ENCODE measurements around the gene CERS1. TPM values are rescaled to one million over a fixed set of nuclear protein-coding genes. Genes with fewer than 3 reads are reported as not detected.
A peak's percentile ranks its signal among the peaks of the same experiment; 100 is the strongest.

The CERS1 gene, protein sequence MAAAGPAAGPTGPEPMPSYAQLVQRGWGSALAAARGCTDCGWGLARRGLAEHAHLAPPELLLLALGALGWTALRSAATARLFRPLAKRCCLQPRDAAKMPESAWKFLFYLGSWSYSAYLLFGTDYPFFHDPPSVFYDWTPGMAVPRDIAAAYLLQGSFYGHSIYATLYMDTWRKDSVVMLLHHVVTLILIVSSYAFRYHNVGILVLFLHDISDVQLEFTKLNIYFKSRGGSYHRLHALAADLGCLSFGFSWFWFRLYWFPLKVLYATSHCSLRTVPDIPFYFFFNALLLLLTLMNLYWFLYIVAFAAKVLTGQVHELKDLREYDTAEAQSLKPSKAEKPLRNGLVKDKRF
- total RNA-seq (1 to 10 TPM; 1.1 to 1.9 (median 1.6) TPM), polyA plus RNA-seq (1.1 TPM)
- long read RNA-seq, donor 1, transcript CERS1-201 (6 exons, 2,094 nt), result major isoform, 5 of 7 reads
- long read RNA-seq, donor 1, partial matches to known transcripts, result 0 of 7 reads
- long read RNA-seq, donor 1, other reads (novel, unspliced or antisense), result 0 of 7 reads
- long read RNA-seq, donor 2, transcript CERS1-201 (6 exons, 2,094 nt), result major isoform, 8 of 9 reads
- long read RNA-seq, donor 2, partial matches to known transcripts, result 0 of 9 reads
- long read RNA-seq, donor 2, other reads (novel, unspliced or antisense), result 0 of 9 reads
- long read RNA-seq, donor 3, result 0 reads
- long read RNA-seq, donor 4, partial matches to known transcripts, result 1 of 7 reads
- long read RNA-seq, donor 4, other reads (novel, unspliced or antisense), result 1 of 7 reads

DNA sequence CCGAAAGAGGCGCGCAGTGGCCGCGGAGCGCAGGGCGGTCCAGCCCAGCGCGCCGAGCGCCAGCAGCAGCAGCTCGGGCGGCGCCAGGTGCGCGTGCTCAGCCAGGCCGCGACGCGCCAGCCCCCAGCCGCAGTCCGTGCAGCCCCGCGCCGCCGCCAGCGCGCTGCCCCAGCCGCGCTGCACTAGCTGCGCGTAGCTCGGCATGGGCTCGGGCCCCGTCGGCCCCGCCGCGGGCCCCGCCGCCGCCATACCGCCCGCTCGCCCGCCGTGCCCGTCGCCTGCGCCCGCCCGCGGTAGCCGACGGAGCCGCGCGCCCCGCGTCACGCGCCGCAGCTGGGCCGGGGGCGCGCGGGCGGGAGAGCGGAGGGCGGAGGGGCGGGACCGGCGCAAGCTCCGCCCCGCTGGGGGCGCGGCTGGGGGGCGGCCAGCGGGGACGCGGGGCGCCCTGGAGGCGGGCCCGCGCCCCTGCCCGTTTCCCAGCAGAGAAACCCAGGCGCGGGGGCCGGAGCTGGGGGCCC, at the start of gene CERS1:
CERS1 (minus strand) TSS at position 335 of the 518 bp plus-strand sequence; CDS start at position 249, 86 bp downstream.
- no peaks in the 10 kb centered on the region for H3K27me3 ChIP-seq (ENCODE audit: control insufficient read depth, insufficient read depth)
- 1% methylated on average over 87 of the region's 89 CpGs for WGBS
- DNase-seq (no peak), ATAC-seq (no peak)
- intact Hi-C loops (cut with DNase I), result no loop called here
- no peak within 1 kb of the TSS for H3K27ac ChIP-seq (ENCODE audit: low read length)
- peaks cover 5% of the 10 kb centered on the region for H3K4me1 ChIP-seq (ENCODE audit: control insufficient read depth, insufficient read depth, low read length)
- peak within 1 kb of the TSS; percentile 46 for H3K4me3 ChIP-seq (ENCODE audit: low read length)
- H3K9me3 ChIP-seq (ENCODE audit: control insufficient read depth, low read length), result no peaks in the 10 kb centered on the region

DNA sequence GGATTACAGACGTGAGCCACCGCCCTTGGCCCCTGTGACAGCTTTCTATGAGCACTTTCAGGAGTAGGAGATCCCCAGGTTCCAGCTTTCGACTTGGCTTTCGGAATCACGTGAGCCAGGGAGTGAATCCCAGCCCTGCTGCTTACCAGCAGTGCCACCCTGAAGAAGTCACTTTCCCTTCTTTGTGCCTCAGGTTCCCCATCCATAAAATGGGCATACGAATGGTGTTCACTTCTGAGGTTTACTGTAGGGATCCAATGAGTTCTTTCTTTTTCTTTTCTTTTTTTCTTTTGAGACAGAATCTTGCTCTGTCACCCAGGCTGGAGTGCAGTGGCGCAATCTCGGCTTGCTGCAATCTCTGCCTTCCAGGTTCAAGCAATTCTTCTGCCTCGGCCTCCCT, 49.3 kb upstream of the CERS1 start:
- H3K27ac ChIP-seq (ENCODE audit: low read length), result no peak overlapping the region
- peak in 1 of 3 donors; percentile 3 for DNase-seq
- H3K4me3 ChIP-seq (ENCODE audit: low read length), result no peak overlapping the region
- ATAC-seq, result no peak
- 90% methylated on average over 9 of the region's 9 CpGs for WGBS
- intact Hi-C loops (cut with DNase I), result no loop called here
- H3K4me1 ChIP-seq (ENCODE audit: control insufficient read depth, insufficient read depth, low read length), result no peaks in the 10 kb centered on the region
- no peaks in the 10 kb centered on the region for H3K9me3 ChIP-seq (ENCODE audit: control insufficient read depth, low read length)
- no peaks in the 10 kb centered on the region for H3K27me3 ChIP-seq (ENCODE audit: control insufficient read depth, insufficient read depth)

DNA sequence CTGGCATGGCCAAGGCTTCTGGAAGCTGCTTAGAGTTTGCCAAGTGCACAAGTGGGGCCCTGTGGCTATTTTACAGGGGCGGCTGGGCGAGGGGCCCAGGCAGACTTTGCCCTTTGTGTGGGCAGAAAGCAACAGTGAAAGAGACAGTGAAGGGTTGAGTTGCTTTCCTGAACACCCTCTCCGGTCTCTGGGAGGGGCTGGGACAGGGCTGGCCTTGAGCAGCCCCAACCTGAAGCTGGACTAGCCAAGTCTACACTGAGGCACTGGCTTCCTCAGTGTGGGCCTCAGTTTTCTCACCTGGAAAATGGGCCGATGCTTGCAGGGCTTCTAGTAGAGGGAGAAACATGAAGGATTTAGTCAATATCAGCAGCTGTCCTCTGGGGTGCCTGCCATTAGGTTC, 47.5 kb upstream of the CERS1 start:
- DNase-seq, result peak in 1 of 3 donors; percentile 13
- no peak for ATAC-seq
- Histone ChIP-seq H3K27ac (ENCODE audit: low read length) (no peak overlapping the region), H3K9me3 (ENCODE audit: control insufficient read depth, low read length) (no peaks in the 10 kb centered on the region), H3K4me3 (ENCODE audit: low read length) (no peak overlapping the region), H3K27me3 (ENCODE audit: control insufficient read depth, insufficient read depth) (no peaks in the 10 kb centered on the region), H3K4me1 (ENCODE audit: control insufficient read depth, insufficient read depth, low read length) (no peaks in the 10 kb centered on the region)
- intact Hi-C loops (cut with DNase I), result no loop called here
- 83% methylated on average over 4 of the region's 4 CpGs for WGBS

DNA sequence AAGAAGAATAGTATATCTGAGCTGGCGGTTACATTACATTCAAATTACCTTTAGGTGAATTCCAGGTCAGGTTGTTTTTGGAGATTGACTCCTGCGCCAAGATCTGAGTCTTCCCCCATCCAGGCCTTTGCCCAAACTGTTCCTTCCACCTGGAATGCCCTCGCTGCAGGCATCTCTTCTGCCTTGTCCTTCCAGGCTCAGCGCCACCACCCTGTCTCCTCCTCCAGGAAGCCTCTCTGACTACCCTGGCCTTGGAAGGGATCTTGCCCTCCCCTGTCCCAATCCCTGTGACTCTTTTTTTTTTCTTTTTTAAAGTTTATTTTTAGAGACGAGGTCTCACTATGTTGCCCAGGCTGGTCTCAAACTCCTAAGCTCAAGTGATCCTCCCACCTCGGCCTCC, 46.7 kb upstream of the CERS1 start:
- 88% methylated on average over 6 of the region's 6 CpGs for WGBS
- DNase-seq (peak in 1 of 3 donors; percentile 27), ATAC-seq (no peak)
- H3K4me3 ChIP-seq (ENCODE audit: low read length), result no peak overlapping the region
- no peaks in the 10 kb centered on the region for H3K27me3 ChIP-seq (ENCODE audit: control insufficient read depth, insufficient read depth)
- H3K27ac ChIP-seq (ENCODE audit: low read length), result no peak overlapping the region
- intact Hi-C loops (cut with DNase I), result no loop called here
- no peaks in the 10 kb centered on the region for H3K4me1 ChIP-seq (ENCODE audit: control insufficient read depth, insufficient read depth, low read length)
- H3K9me3 ChIP-seq (ENCODE audit: control insufficient read depth, low read length), result no peaks in the 10 kb centered on the region

DNA sequence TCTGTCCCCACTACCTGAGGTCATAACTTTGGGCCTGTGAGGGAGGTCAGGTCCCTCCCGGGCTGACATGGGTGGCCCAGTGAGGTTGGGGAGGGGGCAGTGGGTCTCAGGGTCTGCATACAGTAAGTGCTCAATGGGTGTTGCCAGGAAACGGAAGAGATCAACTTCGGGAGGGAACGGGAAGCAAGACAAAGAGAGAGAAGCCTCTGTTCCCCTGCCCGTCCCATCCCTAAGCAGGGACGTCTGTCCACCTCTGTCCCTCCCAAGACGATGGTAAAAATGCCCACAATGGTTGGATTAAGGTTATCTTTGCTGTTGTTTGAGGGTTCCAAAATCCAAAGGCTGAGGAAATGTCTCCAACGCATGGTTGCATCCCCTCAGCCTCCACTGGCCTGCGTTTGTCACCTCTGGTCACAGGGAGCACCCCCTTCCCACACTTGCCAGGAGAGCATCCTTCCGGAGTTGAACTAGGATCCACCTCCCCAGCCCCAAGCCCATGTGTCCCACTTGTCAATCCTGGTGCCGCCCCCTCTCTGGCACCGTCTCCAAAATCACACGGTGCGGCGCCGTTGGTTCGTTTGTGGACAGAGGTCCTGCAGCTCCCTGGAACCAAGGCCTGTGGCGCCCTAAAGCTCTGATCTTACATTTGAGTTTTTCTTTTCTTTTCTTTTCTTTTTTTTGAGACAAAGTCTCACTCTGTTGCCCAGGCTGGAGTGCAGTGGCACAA, 45.8 kb upstream of the CERS1 start:
- peak; percentile 4 to 8 for ATAC-seq
- 56% methylated on average over 18 of the region's 18 CpGs for WGBS
- intact Hi-C loops (cut with DNase I), result no loop called here
- Histone ChIP-seq H3K4me1 (ENCODE audit: control insufficient read depth, insufficient read depth, low read length) (no peaks in the 10 kb centered on the region), H3K27ac (ENCODE audit: low read length) (no peak overlapping the region), H3K9me3 (ENCODE audit: control insufficient read depth, low read length) (no peaks in the 10 kb centered on the region), H3K4me3 (ENCODE audit: low read length) (no peak overlapping the region), H3K27me3 (ENCODE audit: control insufficient read depth, insufficient read depth) (no peaks in the 10 kb centered on the region)
- DNase-seq, result peak in 2 of 3 donors; percentile 63 to 65

DNA sequence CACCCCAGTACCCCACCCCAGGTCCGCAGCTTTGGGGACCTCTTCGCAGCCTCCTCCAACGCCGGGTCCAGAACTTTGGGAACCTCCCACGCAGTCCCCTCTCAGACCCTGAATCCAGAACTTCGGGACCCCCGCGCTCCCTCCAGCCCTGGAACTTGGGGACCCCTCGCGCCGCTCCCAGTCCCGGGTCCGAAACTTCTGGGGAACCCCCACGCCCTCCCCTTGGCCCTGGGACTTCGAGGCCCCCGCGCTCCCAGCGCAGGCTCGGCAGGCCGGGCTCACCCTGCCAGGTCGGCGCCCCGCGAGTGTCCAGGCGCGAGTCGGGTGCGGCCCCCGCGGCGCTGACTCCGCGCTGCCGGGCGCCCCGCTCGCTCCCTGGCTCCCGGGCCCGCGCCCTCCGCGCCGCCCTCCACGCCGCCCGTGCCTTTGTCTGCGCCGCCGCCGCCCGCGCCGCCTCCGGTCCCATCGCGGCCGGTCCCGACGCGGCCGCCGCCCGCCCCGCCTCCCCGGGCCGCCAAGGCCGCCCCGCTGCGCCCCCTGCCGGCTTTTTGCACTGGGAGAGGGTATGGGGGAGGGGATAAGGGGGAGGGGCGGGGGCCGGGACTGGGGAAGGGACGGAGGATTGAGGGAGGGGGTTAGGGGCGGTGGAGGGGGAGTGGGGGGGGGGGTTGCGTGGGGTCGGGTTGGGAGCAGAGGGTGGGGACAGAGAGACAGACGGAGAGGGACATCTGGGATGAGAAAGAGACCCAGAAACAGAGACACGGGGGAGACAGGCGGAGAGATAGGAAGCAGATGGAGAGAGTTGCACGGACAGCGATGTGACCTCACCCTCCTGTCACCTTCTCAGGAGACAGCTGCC, 45.0 kb upstream of the CERS1 start, which contains the start of gene HOMER3:
HOMER3 (minus strand) TSS at position 449 of the 859 bp plus-strand sequence. CDS start 2,235 bp downstream, outside the sequence.
- Histone ChIP-seq H3K4me1 (ENCODE audit: control insufficient read depth, insufficient read depth, low read length) (no peaks in the 10 kb centered on the region), H3K27ac (ENCODE audit: low read length) (no peak within 1 kb of the TSS), H3K4me3 (ENCODE audit: low read length) (peak within 1 kb of the TSS; percentile 80), H3K27me3 (ENCODE audit: control insufficient read depth, insufficient read depth) (no peaks in the 10 kb centered on the region), H3K9me3 (ENCODE audit: control insufficient read depth, low read length) (no peaks in the 10 kb centered on the region)
- peak; percentile 82 to 87 for ATAC-seq
- WGBS, result 1% methylated on average over 78 of the region's 81 CpGs
- intact Hi-C loops (cut with DNase I), result no loop called here
- peak; percentile 84 to 95 (median 95) for DNase-seq

DNA sequence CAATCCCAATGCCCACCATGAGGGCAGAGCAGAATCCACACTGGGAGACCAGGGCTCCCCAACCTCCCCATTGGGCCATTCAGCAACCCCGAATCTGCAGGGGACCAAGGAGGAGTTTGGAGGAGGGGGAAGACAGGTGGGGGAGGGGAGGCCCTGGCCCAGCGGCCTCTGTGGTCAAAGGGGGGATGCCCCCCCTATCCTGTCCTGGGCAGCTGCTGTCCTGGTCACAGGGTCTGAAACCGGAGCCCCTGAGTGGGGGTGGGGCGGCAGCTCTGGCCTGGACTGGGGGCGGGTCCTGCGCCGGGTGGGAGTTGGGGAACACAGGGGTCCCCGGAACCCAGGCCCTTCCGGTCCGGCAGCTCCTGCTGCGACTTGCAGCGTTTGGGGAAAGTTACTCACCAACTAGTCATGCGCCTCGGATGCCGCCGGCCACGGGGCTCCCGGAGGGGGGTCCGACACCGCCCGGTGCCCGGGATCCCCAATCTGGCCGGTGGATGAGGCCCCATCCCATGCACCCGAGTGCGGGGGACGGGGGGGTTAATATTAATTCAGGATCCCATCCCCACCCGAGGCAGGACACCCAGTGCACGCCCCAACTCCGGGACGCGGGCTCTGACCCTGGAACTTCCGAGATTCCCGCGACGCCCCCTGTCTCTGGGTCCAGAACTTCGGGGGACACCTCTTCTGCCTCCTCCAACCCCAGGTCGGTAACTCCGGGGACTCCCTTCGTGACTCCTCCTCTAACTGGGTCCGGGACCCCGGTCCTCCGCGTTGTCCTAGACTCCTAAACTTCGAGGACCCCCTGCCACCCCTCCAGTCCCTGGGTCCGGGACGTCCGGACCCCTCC, 44.2 kb upstream of the CERS1 start:
- intact Hi-C loops (cut with DNase I), result no loop called here
- WGBS, result 1% methylated on average over 47 of the region's 47 CpGs

DNA sequence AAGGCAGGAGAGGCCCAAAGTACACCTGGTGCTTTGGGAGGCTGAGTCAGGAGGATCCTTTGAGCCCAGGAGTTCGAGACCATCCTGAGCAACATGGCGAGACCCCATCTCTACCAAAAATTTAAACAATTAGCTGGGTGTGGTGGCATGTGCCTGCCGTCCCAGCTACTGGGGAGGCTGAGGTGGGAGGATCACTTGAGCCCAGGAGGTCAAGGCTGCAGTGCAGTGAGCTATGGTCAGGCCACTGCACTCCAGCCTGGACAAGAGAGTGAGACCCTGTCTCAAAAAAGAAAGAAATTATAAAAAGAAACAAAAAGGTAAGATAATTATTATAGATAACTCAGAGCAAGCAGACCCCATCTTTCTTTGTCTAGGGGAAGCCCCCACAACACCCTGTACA, 43.2 kb upstream of the CERS1 start:
- Histone ChIP-seq H3K4me3 (ENCODE audit: low read length) (no peak overlapping the region), H3K9me3 (ENCODE audit: control insufficient read depth, low read length) (no peaks in the 10 kb centered on the region), H3K4me1 (ENCODE audit: control insufficient read depth, insufficient read depth, low read length) (no peaks in the 10 kb centered on the region), H3K27me3 (ENCODE audit: control insufficient read depth, insufficient read depth) (no peaks in the 10 kb centered on the region), H3K27ac (ENCODE audit: low read length) (no peak overlapping the region)
- DNase-seq (no peak), ATAC-seq (no peak)
- WGBS, result 93% methylated on average over 3 of the region's 3 CpGs
- intact Hi-C loops (cut with DNase I), result no loop called here

More for the DNA sequence above, 44.2 kb upstream of the CERS1 start:
- H3K4me1 ChIP-seq (ENCODE audit: control insufficient read depth, insufficient read depth, low read length), result no peaks in the 10 kb centered on the region
- H3K27me3 ChIP-seq (ENCODE audit: control insufficient read depth, insufficient read depth), result no peaks in the 10 kb centered on the region
- no peak overlapping the region for H3K27ac ChIP-seq (ENCODE audit: low read length)
- peak overlapping the region; percentile 80 for H3K4me3 ChIP-seq (ENCODE audit: low read length)
- ATAC-seq (peak; percentile 57 to 58), DNase-seq (peak; percentile 53 to 84 (median 76))
- H3K9me3 ChIP-seq (ENCODE audit: control insufficient read depth, low read length), result no peaks in the 10 kb centered on the region

DNA sequence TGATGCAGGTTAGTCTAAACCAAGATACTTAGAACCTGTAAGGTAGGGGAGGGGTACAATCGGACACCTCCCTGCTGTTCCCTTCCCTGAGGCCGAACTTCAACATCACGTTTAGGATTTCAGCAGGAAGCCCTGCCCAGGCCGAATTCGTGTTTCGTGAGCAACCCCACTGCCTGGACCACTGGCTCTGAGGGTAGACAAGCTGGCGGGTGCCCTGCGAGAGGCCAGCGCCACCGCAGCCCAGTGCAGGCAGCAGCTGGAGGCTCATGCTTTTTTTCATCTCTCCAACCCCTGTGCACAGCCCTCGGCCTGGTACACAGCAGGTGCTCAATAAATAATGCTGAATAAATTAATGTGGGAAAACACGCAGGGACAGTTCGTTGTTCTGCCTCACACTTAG, 37.3 kb upstream of the CERS1 start:
- no peak overlapping the region for H3K4me3 ChIP-seq (ENCODE audit: low read length)
- no peak for DNase-seq
- no peaks in the 10 kb centered on the region for H3K4me1 ChIP-seq (ENCODE audit: control insufficient read depth, insufficient read depth, low read length)
- H3K9me3 ChIP-seq (ENCODE audit: control insufficient read depth, low read length), result no peaks in the 10 kb centered on the region
- intact Hi-C loops (cut with DNase I), result no loop called here
- no peak for ATAC-seq
- no peaks in the 10 kb centered on the region for H3K27me3 ChIP-seq (ENCODE audit: control insufficient read depth, insufficient read depth)
- no peak overlapping the region for H3K27ac ChIP-seq (ENCODE audit: low read length)
- 89% methylated on average over 13 of the region's 13 CpGs for WGBS

Data from right cardiac atrium (tissue), 5 donors.